ACHN (cell line): Measurements from ENCODE around the gene ARV1.

ENCODE experiments used
- DNase-seq: peaks from one replicate; pipeline ENCODE4 v3.0.0-alpha.2; 2015
- in situ Hi-C: cut with HindIII; loops from 2 replicates; pipeline ENCODE4 v1.10.0; 2017; ENCODE audit warnings: low sequenced_read_pairs, low pct_ligation_motif_present, low pct_unique_long_range_greater_than_20kb

Gene ARV1

DNA sequence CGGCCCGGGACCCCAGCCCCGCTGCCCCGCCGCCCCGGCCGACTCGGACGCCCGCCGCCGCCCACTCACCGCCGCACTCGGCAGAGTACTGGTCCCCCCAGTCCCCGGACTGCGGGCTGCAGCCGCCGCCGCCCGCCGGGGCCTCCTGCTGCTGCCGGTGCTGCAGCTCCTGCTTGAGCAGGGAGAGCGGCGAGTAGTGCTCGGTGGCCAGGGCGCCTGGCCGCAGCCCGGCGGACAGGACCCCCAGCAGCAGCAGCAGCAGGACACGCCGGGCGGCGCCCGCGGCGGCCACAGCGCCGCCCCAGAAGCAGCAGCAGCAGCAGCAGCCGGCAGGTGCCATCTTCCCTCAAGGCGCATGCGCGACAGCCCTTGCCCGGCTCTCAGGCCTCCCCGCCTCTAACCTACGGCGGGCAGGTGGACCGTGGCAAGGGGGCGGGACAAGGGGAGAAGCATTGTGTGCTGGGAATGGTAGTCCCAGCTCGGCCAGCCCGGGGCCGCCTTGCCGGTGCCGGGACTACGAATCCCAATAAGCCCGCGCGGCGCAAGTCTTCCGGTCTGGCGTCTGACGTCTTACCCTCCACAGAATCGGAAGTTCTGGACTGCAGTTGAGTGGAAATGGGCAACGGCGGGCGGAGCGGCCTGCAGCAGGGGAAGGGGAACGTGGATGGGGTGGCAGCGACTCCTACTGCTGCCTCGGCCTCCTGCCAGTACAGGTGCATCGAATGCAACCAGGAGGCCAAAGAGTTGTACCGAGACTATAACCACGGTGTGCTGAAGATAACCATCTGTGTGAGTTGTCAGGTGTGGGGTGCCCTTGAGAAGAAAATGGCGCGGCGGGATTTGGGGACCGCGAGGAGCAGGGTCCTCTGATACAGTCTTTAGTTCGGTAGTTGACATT is at the start of gene ARV1, which contains the start of gene TTC13:
Gene ARV1, plus strand, starts transcription at position 604 of the 898 bp plus-strand sequence. Its CDS starts 12 bp downstream, at position 616.
Gene TTC13, minus strand, starts transcription at position 371 of the 898 bp plus-strand sequence. Its CDS starts 31 bp downstream, at position 340.
- in situ Hi-C loops, result no loop called here
- peak; percentile 99 for DNase-seq

- in situ Hi-C loops, result no loop called here
Observed at GRCh38 chr1:230930986-230931385, 47.9 kb upstream of the ARV1 start.

GRCh38 chr1:230935852-230936251 is 43.0 kb upstream of the ARV1 start:
- DNase-seq, result no peak
- in situ Hi-C loops, result no loop called here

More at GRCh38 chr1:230930986-230931385, 47.9 kb upstream of the ARV1 start:
- no peak for DNase-seq

DNA sequence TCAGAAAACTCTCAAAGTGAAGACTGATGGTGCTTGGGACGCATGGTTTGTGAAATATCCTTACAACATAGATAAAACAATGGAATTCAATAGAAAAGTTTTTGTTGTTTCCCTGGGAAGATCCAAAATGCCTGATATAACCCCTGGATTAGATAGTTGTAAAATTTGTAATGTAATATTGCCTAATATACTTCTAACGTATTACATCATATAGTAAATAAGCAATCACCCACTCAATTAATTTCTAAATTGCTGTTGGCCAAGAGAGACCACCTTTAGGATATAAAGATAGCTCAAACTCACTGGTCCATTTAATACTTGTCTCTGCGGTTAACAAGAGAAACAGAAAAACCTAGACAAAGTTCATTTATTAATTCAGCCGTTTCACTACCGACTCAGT is 42.4 kb upstream of the ARV1 start:
- in situ Hi-C loops, result no loop called here
- no peak for DNase-seq

DNA sequence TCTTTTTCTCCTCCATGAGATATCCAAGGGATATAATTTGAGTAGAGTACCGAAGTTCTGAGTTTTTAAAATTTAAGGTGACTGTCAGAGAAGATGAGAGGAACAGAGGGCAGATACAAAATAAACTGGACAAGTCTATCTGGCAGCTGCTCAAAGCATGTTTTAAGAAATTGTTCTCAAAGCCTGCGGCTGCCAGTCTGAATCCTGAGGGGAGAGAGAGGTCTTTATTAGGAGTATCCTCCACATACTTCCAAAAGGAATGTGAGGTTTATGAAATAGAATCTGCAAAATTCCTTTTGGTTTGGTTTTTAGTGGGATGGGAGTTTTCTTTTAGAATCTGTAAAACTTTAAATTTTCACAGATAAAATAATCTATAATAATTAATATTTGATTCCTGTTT is 41.5 kb upstream of the ARV1 start:
- in situ Hi-C loops, result no loop called here
- DNase-seq, result no peak

DNA sequence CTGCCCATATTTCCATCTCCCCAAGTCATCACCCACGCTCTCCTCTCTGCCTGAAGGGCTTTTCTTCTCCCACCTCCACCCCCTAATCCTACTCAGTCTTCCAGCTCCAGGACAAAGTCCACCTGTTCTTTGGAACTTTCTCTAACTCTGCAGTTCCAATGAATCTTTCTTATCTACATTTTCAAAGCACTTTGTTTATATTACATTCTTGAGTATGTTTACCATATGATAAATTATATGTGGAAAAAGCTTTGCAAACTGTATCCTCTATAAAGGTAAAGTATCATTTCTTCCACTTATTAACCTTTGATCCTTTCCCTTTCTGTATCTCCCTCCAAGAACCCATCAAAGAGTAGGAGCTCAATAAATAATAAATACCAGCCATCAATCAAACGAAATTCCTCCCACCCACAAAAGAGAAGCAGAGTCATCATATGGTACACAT is 39.9 kb upstream of the ARV1 start:
- in situ Hi-C loops, result no loop called here
- no peak for DNase-seq

DNA sequence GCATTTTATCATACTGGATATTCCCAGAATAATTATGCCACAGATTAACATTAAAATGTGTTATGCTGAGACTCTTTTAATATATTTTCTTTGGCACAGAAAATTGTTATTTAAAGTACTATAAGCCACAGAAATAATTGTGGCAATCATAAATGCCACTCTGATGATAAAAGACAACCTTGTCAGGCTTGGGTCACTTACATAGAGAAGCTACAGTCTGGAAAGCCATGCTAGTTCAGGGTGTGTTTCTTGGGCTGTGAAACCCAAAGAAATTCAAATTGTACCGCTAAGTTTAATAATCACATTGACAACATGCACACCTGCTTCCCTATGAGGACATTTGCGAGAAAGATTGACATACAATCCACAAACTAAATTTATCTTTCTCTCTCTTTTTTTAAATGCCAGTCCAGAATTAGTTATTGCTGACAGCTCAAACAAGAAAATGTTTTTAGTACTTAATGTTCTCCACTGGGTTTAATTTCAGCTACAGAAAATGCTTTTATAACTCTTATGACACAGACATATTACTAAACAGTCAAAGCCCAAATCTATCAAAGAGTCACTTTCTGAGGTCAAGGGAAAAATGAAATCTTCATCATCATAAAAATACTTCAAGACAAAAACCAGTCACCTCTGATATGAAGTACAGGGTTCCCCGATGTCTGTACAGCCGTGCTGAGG is 38.9 kb upstream of the ARV1 start:
- in situ Hi-C loops, result no loop called here
- no peak for DNase-seq

GRCh38 chr1:230940848-230941247 is 38.0 kb upstream of the ARV1 start:
- in situ Hi-C loops, result no loop called here
- no peak for DNase-seq

GRCh38 chr1:230943048-230943593 is 35.8 kb upstream of the ARV1 start:
- in situ Hi-C loops, result no loop called here
- DNase-seq, result no peak

GRCh38 chr1:230948301-230948700 is 30.6 kb upstream of the ARV1 start:
- in situ Hi-C loops, result no loop called here
- DNase-seq, result no peak

DNA sequence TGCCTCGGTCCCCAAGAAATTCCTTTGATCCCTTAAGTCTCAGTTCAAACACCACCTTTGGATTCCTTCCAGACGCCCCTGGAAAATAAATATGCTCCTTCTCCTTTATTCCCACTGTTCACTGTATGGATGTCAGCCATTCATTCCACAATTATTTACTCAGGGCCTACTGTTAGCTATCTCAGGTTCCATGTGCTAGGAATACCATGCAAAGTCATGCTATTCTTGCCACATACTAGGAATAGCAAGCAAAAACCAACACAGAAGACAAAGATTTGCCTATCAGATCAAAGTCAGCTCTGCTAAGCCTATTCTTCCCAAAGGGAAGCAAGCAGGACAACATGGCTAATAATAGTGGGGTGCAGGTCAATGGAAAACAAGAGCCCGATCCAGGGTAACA is 30.0 kb upstream of the ARV1 start:
- in situ Hi-C loops, result no loop called here

DNA sequence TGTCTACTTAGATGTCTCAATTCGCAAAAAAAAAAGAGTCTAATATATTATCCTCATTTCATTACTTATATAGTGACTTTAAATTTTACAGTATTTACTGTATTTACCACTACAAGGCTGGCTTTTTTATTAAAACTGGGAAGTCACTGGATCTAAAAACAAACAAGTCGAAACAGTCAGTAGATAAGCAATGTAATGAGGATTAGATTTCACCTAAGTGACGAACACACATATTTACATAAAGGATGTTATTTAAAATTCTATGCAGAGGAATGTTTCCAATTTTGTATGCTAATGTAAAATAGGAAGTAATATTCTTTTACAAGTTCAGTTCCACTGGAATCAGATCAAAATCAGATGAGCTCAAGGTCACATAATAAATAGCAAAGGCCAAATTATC is 28.5 kb upstream of the ARV1 start:
- in situ Hi-C loops, result no loop called here
- no peak for DNase-seq

More for the DNA sequence above, 30.0 kb upstream of the ARV1 start:
- no peak for DNase-seq

GRCh38 chr1:230957580-230957989 is 21.3 kb upstream of the ARV1 start:
- in situ Hi-C loops, result no loop called here
- no peak for DNase-seq

- no peak for DNase-seq
- in situ Hi-C loops, result no loop called here
Observed at GRCh38 chr1:230958370-230958769, 20.5 kb upstream of the ARV1 start.

GRCh38 chr1:230964896-230965295 is 14.0 kb upstream of the ARV1 start:
- no peak for DNase-seq
- in situ Hi-C loops, result no loop called here

DNA sequence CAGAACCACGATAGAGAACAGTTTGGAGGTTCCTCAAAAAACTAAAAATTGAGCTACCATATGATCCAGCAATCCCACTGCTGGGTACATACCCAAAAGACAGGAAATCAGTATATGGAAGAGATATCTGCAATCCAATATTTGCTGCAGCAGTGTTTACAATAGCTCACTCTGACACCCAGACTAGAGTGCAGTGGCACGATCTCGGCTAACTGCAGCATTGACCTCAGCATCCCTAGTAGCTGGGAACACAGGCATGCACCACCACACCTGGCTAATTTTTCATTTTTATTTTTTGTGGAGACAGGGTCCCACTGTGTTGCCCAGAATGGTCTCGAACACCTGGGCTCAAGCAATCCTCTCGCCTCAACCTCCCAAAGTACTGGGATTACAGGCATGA is 13.4 kb upstream of the ARV1 start:
- no peak for DNase-seq

DNA sequence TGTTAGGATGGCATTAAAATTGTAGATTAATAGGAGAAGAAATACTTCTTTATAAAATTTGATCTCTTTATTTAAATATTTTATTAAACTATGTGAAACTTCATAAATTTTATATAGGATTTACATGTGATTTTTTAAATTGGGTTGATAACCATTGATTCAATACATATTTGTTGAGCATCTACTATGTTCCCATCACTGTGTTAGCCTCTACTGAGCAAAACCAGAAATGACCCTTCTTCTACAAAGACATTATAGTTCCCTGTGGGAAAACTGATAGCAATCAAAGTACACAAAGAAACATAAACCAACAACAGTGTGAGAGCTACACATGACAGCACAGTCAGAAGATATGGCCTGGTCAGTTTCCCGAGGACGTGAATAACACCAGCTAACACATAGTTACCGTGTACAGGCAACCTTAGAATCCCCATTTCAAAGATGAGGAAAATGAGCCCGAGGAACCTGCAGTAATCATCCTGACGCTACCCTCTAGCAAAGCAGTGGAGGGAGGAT is 12.5 kb upstream of the ARV1 start:
- no peak for DNase-seq
- in situ Hi-C loops, result no loop called here

More for the DNA sequence above, 13.4 kb upstream of the ARV1 start:
- in situ Hi-C loops, result no loop called here

DNA sequence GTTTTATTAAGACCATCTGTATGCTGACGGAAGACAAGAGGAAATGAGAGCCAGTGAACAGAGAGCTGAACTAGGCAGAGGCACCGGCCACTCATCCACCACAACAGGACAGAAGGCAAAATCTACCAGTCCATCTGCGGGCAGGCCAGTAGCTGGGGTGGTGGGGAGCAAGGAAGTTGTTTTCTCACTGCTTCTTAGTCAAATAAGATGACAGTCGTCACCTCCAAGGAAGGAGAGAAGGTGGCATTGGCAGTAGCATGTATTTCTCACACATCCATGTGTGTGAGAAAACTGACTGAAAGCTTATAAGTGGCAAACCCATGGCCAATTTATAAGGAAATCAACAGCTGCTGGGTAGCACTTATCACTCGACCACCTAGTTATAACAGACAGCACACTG is 8.5 kb upstream of the ARV1 start:
- no peak for DNase-seq
- in situ Hi-C loops, result no loop called here

- DNase-seq, result no peak
- in situ Hi-C loops, result no loop called here
Observed at GRCh38 chr1:230971771-230972170, 7.1 kb upstream of the ARV1 start.
